Right lobe of liver (tissue), 4 donors: Measurements from ENCODE around the gene WEE1.

Experiments used
- POLR2A ChIP-seq: fragments of 450-650 bp; IDR thresholded peaks from one replicate; pipeline ENCODE4 v1.6.1; 2017; ENCODE audit warnings: antibody characterized with exemption, mild to moderate bottlenecking
- TF ChIP-seq, protein P1 (sequence below), 4 donors: fragments of 200-600 bp in 3 of 4; fragments of 450-650 bp in 1 of 4; IDR thresholded peaks; one replicate each; pipeline versions ENCODE4 v1.5.1 to v1.8.0; 2016 to 2022; ENCODE audit warnings: antibody characterized with exemption in 4 of 4, mild to moderate bottlenecking in 2 of 4
- donor health status: DM: no; HTN: no; CAD: no.
- donor health status: DM: no; HTN: no; CAD: no.
- donor health status: DM: no; HTN: yes; CAD: no.

GRCh38 chr11:9633679-9634078 is 60.2 kb downstream of the WEE1 start:
- TF ChIP-seq POLR2A: no peak
- TF ChIP-seq, protein P1, sequence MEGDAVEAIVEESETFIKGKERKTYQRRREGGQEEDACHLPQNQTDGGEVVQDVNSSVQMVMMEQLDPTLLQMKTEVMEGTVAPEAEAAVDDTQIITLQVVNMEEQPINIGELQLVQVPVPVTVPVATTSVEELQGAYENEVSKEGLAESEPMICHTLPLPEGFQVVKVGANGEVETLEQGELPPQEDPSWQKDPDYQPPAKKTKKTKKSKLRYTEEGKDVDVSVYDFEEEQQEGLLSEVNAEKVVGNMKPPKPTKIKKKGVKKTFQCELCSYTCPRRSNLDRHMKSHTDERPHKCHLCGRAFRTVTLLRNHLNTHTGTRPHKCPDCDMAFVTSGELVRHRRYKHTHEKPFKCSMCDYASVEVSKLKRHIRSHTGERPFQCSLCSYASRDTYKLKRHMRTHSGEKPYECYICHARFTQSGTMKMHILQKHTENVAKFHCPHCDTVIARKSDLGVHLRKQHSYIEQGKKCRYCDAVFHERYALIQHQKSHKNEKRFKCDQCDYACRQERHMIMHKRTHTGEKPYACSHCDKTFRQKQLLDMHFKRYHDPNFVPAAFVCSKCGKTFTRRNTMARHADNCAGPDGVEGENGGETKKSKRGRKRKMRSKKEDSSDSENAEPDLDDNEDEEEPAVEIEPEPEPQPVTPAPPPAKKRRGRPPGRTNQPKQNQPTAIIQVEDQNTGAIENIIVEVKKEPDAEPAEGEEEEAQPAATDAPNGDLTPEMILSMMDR (IDR thresholded peaks at IDR 0.05): no peak
